ENCODE results near the gene FHL2.
"Not testable (repeated sequence)": the region's sequence is repeated elsewhere in the genome, so short reads cannot be mapped to it uniquely, and the experiment has no call there.

Gene FHL2

GRCh38 chr2:105337122-105338019 lies 61.5 kb downstream of the FHL2 start, which contains the start of gene C2orf49:
TSS of gene C2orf49 (plus strand) at chr2:105337540. CDS start at chr2:105337588, 48 bp downstream.
- DNase-seq (ENCODE audit: low spot score): peak; percentile 89

- no peak for DNase-seq (ENCODE audit: low spot score)
These were observed 62.1 kb downstream of the FHL2 start for GRCh38 chr2:105336786-105337121.

DNA sequence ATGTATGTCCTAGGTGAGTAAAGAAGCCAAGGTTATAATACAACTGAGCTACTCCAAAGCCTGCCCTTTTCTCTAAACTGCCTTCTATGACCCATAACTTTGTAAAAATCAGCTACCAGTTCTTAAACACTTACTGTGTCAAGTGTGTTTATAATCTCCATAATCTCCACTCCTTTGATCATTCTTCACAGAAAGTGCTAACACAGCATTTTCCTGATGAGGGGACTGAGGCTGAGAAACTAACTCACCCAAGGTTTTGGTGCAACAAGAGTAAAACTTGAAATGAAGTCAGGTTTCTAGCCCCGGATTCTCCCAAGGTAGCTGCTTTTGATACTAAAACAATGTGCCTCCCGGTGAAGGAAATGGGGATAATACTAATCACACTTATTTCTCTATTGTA lies 63.4 kb downstream of the FHL2 start:
- DNase-seq (ENCODE audit: low spot score): no peak

GRCh38 chr2:105334211-105334610 lies 64.6 kb downstream of the FHL2 start:
- no peak for DNase-seq (ENCODE audit: low spot score)

DNA sequence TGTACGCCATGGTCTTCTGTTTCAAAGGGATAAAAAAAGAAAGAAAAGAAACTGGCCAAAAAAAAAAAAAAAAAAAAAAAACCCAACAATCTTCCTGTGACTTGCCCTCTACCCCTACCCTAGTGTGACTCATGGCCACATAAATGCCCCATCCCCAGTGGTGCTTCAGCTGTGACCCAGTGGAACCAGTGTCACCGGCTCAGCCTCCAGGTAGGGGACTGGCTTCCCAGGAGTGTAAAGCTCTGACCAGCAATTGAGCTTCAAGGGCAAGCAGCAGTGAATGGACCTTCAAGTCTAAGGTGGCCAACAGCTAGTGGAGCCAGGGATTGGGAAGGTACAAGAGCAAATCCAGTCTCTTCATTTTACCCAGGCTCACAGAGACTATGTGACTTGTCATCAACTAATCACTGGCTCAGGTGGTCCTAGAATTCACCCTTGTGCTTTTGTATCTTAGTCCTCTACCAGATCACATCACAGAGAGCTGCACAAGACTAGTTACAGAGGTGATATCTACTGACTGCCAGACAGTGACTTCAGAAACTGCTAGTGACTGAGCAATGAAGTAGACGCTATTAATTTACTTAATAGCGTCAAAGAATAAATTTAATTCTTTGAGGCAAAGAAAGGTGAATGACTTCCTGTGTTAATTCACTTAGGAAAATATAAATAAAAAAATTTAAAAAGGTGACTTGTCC lies 68.0 kb downstream of the FHL2 start:
- DNase-seq (ENCODE audit: low spot score): no peak

DNA sequence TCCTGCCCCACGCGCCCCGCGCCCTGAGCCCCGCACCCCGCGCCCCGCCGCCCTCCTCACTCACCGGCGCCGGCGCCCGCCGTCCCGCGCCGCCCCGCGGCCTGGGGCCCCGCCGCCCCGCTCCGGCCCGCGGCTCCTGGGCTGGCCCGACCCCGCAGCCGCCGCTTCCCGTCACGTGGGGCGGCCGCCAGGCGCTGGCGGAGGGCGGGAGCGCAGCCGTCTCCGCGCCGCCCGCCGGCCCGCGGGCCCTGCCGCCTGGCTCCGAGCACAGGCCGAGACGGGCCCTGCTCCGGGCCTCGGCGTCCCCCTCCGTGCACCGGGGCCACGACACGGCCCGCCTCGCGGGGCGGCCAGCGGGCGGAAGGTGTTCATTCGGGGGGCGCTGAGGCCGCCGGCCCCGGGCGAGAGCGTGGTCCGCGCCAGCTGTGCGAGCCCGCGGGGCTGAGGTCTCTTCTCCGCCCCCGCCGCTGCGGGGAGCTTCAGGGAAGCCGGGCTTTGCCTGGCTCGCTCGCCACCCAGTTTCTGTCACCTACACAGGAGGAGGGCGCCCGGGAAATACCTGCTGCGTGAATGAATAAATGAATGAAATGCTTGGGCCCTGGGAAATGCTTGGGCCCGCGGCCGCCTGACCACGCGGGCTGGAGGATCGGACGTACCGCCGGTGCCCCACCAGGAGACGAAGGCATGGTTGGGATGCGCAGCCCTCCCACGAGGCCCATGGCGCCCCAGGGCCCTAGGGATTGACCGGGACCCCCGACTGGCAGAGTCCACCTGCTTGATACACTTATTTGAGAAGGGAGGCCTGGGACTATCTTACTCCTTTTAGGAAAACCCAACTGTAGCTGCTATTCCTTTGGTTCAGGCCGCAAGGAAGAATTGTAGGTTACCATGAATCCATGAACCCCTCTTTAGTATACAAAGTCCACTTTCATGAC lies 69.0 kb downstream of the FHL2 start, which contains the start of gene TGFBRAP1:
Gene TGFBRAP1 (minus strand): TSS at position 175 of the 935 bp plus-strand sequence. CDS start 21,434 bp downstream, outside the sequence.
- peak; percentile 58 for DNase-seq (ENCODE audit: low spot score)

GRCh38 chr2:105329197-105329554 lies 69.7 kb downstream of the FHL2 start:
- DNase-seq (ENCODE audit: low spot score): peak; percentile 16

DNA sequence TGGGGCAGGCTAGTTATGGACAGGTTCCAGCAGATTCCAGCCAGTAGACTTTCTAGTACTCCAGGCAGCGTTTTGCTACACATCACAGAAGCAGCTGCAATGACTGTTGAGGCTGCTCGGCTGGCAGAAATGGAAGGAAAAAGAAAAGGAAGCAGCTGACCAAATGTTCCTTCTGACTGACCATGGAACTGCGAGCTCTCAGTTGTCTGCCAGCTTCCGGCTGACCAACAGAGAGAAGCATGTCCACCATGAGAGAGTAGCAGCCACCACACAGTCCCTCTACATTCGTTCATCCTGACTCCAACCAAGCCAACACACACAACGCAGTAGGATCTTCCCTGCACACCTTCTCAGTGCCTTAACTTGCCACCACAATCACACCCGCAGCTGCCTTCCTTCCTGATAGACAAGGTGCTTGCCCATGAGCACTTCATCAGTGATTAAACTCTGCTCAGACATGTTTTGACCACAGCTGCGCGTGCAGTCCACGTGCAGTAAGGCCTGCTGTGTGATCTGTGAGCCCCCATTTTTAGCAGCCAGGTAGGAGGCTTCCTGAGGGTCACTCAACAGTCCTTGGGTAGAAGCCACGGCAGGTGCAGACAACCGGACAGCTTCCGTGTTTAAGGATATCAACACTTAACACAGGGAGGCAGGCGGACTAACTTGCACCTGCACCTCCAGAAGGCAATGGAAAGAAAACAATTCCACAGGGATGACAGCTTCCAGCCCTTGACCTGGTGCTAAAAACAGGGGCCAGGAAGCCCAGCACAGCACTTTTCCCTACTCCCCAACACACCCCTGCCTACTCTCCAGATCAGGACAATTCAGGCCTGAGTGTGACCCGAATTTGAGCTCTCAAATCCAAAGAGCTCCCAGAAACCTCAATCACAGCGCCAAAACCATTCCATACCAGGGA lies 70.3 kb downstream of the FHL2 start:
- DNase-seq (ENCODE audit: low spot score): no peak

DNA sequence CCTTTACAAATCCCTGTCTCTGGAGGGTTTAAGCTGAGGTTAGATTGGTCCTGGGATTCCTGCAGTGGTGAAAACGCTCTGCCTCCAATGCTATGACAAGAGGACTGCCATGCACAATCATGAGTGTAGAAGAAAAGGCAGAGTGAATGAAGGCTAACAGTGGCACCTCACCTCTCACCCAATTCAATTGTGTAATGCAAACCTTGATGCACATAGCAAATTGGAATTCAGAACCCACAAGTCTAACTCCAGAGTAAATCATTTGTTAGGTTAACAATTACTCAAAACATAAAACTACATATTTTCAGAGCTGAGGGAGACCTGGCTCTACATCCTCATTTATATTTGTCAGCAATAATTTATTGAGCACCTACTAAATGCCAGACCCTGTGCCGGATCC lies 71.2 kb downstream of the FHL2 start:
- no peak for DNase-seq (ENCODE audit: low spot score)

- DNase-seq (ENCODE audit: low spot score): not testable (repeated sequence)
These were observed 71.6 kb downstream of the FHL2 start for GRCh38 chr2:105327271-105327670.

GRCh38 chr2:105325389-105325963 lies 73.4 kb downstream of the FHL2 start:
- DNase-seq (ENCODE audit: low spot score): no peak

DNA sequence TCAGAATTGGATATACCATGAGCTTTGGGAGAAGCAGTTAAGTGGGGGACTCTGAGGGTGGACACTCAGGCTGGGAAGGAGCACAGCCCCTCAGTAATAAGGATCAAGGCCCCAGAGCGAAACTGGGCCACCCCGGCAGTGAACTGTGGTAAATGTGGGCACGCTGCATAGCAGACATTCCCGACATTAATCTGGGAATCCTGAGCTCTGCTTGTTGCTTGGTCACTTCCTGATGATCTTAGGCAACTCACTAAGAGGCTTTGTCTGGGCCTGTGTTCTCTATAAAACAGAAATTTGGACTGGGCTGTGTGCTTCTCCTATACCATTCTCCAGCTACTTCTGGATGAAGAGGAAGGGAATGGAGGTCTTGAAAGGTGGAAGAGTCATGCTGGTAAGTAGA lies 74.1 kb downstream of the FHL2 start:
- DNase-seq (ENCODE audit: low spot score): no peak

DNA sequence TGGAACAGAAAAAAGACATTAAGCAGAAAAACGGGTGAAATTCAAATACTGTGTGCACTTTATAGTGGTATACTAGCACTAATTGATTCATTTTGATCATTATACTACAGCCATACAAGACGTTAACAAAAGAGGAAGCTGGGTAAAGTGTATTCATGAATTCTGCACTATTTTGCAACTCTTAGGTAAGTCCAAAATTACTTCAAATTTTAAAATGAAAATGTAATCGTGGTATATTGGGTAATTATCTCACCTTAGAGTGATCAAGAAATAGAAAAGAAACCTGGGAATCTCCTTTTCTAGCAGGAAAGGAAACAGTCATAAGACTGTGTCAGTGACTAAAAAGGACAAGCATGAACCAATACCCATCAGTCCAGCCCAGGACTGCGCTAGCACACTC lies 74.8 kb downstream of the FHL2 start:
- no peak for DNase-seq (ENCODE audit: low spot score)

DNA sequence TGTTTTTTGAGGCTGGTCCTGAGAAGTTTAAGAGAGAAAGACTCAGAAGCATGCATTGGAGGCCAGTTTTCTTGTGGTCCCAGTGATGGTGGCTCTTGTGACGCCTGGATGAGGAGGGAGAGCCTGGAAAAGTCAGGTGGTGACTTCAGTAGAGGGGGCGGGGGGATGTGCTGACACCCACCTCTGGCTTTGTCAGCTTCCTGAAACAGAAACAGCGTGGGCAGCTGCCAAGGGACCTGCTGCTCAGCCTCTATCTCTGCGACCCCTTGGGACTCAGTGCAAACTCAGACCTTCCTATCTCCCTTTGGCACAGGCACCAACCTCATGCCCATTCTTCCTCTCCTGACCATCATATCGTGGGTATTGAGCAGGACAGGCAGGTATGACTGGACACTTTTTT lies 75.7 kb downstream of the FHL2 start:
- DNase-seq (ENCODE audit: low spot score): no peak

DNA sequence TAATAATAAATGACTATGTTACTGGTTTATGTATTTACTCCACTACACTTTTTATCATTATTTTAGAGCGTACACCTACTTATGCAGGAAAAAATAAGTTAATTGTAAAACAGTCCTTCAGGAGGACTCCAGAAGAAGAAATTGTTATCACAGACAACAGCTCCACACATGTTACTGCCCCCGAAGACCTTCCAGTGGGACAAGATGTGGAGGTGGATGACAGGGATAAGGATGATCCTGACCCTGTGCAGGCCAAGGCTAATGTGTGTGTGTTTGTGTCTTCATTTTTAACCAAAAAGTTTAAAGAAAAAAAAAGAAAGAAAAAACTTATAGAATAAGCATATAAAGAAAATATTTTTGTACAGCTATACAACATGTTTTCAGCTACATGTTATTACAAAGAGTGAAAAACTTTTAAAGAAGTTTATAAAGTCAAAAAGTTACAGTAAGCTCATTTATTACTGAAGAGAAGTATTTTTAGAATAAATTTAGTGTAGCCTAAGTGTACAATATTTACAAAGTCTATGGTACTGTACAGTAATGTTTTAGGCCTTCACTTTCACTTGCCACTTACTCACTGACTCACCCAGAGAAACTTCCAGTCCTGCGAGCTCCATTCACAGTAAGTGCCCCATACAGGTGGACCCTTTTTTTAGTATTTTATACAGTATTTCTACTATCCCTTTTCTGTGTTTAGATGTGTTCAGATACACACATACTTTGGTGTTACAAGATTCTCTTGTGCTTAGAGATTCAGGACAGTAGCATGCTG lies 76.8 kb downstream of the FHL2 start:
- no peak for DNase-seq (ENCODE audit: low spot score)

DNA sequence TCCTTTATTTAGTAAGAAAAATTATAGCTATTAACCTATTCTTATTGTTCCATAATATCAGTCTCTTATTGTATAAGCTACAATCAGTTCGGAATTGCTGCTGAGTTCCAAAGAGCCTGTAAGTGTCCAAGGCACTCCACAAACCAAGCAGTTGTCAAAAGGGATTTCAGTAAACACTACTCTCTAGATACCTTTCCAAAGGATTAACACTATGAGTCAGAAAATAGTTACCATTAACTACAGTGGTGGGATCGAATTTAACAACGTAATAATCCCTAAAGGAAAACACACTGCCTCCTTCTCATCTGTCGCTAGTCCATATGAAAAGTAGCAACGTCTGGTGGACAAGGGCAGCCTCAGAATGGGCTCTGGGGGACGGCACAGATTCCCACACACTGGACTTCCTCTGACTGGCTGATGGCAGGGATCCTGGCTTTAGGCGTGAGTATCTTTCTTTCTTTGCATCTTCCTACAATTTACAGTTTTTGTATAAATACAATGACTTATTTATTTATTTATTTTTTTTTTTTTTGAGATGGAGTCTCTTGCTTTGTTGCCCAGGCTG lies 78.1 kb downstream of the FHL2 start:
- DNase-seq (ENCODE audit: low spot score): no peak

DNA sequence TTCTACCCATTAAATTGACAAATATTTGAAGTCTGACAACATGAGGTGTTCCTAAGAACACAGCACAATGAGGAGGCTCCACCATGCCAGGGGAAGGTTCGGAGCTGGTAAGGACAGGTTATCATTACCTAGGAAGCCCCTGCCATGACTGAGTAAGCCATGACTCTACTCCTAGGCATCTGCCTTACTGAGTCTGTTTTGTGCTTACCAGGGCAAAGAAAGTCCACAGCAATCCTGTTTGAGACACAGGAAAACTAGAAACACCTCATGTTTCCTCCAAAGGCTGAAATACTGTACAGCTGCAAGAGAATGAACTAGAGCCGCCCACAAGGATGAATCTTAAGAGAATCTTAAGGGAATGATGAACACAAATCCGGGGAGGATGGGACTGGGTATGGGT lies 80.9 kb downstream of the FHL2 start:
- DNase-seq (ENCODE audit: low spot score): no peak

- DNase-seq (ENCODE audit: low spot score): no peak
These were observed 83.5 kb downstream of the FHL2 start for GRCh38 chr2:105315314-105315713.

DNA sequence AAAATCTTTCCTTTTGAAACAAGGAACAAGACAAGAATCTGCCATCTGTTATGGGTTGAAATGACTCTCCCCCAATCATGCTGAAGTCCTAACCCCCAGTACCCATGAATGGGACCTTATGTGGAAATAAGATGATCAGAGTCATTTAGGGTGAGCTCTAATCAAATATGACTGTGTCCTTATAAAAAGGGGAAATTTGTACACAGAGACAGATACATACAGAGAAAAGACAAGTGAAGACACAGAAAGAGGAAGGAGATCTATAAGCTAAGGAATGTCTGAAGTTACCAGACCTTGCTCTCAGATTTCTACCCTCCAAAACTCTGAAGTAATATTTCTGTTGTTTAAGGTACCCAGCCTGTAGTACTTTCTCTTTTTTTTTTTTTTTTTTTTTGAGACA lies 85.0 kb downstream of the FHL2 start:
- DNase-seq (ENCODE audit: low spot score): no peak
